CD4-positive, alpha-beta T cell treated with Interleukin-17A for 1 hour (primary cell): ENCODE results near the gene CD6.
"Not testable (repeated sequence)": the region's sequence is repeated elsewhere in the genome, so short reads cannot be mapped to it uniquely, and the experiment has no call there.

Source experiments
- DNase-seq: peaks from one replicate; pipeline ENCODE4 v3.0.0-alpha.2; 2020

CD6 gene

DNA sequence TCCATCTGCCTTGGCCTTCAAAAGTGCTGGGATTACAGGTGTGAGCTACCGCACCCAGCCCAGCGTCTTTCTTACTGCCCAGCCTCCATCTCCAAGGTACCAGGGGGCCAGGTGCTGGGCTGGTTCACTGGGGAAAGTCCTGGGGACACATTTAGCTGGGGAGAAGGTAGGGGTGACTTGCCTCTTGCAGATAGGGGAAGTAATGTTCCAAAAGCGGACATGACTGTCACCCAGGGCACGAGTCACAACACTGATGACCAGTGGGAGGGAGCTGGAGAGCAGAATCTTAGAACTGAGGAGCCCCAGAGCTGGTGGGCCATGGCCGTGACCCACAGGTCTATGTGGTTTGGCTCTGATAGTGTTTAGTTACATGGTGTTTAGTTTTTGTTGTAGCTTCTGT, 17.1 kb upstream of the CD6 start:
- DNase-seq: no peak

DNA sequence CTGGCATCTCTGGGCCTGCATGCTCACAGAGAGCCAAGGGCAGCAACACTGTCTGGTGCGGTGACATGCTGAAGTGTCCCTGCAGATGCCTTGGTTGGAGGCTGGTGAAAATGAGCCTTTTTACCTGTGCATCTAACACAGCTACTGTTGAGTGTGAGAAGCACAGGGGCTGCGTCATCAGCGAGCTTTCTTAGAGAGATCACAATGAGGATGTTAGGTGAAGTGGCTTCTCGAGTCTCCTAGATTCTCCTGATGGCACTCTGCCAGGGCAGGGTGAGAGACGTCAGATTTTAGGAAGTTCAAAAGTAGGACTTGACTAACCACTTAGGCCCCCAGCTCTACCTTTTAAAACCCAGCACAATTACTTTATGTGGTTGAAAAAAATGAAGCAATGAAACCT, 15.9 kb upstream of the CD6 start:
- peak; percentile 20 for DNase-seq

DNA sequence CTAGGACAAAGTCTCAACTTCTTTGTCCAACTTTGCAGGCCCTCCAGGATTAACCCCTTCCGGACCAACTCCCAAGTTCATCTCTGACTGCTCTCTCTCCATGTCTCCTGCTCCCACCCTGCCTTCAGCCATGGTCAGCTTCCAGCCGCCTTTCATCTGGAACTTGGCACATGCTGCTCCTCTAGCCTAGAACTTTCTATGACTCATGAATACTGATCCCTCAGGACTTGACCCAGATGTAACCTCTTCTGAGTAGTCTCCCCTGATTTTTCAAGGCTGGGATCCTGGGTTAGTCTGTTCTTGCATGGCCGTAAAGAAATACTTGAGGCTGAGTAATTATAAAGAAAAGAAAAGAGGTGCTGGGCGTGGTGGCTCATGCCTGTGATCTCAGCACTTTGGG, 14.3 kb upstream of the CD6 start:
- no peak for DNase-seq

DNA sequence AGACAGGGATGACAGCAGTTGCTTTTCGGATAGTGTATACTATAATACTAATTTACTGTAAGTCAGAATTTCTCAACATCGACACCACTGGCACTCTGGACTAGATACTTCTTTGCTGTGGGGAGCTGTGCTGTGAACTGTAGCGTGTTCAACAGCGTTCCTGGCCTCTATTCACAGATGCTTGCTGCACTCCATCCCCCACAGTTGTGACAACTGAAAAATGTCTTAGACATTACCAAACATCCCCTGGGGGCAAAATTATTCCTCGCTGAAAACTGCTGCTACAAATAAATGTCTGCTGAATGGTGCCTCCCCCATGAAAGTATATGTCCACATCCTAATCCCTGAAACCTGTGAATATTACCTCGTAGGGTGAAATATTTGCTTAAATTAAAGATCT, 12.0 kb upstream of the CD6 start:
- DNase-seq: no peak

DNA sequence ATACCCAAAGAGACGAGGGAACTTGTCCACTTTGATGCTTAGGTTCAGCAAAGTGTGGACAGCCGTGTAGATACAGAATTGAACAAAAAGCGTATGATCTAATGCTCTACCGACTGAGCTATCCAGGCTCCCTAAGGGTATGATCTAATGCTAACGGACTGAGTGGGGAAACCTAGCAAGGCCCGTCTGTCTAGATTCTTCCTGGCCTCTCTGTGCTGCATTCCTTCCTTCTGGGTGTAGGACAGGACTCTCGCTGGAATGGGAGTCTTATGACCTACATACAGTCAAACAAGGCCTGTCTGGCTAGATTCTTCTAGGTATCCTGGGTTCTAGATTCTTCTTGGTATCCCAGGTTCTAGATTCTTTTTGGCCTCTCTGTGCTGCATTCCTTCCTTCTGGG, 11.1 kb upstream of the CD6 start:
- DNase-seq: no peak

DNA sequence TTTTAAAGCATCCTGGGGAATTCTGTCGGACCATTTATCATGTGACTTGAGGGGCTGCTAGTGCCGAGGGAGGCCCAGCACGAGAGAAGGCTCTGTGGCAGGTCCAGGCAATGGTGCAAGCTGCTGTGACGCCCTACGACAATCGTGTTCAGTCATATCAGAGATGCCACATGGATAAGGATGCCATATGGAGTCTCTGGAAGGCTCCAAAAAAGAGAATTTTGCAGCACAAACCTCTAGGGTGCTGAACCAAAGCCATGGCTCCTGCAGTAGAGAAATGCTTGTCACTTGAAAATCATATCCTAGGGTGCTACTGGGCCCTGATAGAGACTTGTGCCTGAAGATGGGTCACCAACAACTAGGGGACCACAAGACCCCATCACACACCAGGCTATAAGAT, 6.7 kb upstream of the CD6 start:
- DNase-seq: no peak

DNA sequence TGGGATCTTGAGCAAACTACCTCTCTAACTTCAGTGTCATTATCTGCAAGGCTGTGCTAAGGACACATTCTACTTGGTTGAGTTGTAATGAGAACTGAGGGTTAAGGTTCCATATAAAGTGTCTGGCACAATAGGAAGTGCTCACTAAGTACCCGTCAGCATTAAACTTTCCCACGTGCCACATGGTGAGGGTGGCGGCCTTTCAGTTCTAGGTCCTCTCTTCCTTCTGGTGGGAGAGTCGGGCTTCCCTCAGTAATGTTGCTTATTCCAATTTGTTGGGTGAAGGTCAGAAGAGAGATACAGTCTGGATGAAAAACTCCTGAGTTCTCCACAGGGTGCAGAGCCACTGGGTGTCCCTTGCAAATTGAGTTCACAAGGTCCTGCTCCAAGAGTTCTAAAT, 4.6 kb upstream of the CD6 start:
- no peak for DNase-seq

DNA sequence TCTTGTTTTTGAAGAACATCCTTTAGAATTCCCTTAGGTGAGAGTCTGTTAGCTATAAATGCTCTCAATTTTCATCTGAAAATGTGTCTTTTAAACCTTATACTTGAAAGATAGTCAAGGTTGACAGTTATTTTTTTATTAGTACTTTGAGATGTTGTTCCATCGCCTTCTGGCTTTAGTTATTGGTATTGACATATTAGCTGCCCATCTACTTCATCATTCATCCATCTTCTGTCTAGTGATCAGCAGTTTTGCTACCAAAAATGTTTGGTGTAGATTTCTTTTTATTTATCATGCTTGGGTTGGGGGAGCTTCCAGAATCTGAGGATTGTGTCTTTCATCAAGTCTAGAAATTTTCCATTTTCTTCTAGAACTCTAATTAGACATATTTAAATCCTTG, 3.3 kb upstream of the CD6 start:
- DNase-seq: no peak

DNA sequence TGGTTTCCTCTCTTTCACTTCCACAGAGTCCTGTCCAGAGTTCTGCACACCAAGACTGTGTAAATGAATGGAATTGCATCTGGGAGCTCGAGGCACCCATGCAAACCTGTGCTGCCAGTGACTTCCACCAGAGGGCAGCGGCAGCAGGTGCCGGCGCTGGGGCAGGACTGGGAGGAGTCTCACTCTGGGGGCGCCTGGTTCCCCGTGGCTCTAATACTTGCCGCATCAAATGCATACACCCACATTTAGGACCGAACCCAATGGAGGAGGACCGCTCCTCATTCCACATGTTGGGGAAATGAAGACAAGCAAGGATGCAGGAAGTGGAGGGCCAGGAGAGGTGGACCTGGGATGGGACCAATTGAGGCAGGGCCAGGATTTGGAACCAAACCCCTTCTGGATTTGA, 1.1 kb upstream of the CD6 start:
- peak; percentile 85 for DNase-seq

DNA sequence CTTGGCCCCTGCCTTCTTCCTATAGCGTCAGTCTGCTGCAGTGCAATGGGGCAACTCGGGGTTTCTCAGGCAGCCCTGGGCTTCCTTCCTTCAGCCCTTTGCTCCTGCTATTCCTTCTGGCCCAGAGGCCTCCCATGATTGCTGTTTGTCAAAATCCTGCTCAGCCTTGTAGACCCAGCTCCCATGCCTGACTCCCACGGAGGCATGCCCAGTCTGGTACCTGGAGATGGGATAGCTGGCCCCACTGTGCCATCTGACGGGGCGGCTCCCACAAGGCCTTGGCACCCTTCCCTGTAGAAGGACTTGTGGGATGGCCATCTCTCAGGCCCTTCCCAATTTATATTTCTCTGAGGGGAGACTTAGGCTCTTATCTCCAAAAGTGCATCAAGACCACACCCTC, 590 bp upstream of the CD6 start:
- no peak for DNase-seq

DNA sequence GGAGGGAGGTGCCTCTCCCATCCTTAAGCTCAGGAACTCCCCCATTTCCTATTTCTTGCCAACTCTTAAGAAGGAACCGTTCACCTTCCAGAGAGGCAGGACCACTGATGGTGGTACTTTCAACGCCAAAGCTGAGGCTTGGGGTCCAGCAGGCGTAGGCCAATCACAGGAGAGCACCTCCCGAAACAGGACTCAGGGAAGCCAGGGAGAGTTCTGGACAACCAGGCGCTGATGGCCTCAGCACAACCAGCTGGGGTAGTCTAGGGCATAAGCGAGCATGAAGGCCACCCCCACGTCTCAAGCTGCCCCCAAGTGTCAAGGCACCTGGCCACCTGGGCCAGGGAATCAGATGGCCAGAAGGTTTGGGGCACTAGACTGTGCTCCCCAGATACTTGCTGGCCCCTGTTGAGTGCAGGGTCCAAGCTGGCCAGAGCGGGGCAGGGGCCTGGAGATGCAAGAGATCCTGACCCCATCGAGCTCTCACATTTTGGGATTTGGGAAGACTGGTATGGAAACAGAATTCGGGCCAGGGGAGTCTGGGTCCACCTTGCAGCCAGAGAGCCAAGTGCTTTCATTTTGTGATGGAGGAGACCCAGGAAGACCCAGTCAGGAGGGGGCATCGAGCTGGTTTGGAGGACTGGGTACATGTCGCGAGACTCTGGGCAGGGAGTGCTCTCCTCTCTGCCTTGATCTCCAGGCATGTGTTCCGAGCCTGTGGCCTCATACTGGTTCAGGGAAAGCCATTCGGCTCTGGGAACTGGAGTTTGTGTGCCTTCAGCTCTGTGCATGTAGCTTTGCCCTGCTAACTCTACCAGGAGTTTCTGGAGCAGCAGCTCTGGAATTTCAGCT, 926 bp downstream of the CD6 start:
- DNase-seq: peak; percentile 54

DNA sequence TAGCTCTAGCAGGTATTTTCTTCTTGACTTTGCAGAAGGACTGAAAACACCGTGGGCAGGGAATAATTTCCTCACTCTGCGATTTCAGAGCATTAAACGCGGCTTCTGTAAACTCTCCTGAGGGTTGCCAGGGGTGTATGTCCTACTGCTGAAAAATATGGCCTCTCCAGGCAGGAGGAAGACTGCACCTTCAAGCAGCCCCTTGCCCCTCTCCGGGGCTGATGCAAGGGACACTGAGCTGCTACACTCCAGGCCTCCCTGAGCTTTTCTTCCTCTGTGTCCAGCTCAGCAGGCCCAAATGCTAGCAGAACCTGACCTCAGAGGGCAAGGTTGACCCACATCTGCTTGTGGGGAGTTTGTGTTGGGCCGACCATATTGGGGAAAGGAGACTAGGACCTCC, 2.2 kb downstream of the CD6 start:
- DNase-seq: no peak

DNA sequence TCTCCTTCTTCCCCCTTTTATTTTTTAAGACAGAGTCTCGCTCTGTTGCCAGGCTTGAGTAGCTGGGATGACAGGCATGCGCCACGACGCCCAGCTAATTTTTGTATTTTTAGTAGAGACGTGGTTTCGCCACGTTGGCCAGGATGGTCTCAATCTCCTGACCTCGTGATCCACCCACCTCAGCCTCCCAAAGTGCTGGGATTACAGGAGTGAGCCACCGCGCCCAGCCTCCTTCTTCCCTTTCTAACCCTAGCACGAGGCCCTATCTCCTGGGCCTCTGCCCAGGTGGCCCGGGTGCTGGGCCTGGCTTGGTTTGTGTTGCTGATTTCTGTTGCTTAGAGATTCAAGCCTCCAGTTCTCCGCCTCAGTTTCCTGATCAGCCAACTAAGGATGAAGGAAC, 2.8 kb downstream of the CD6 start:
- DNase-seq: not testable (repeated sequence)

DNA sequence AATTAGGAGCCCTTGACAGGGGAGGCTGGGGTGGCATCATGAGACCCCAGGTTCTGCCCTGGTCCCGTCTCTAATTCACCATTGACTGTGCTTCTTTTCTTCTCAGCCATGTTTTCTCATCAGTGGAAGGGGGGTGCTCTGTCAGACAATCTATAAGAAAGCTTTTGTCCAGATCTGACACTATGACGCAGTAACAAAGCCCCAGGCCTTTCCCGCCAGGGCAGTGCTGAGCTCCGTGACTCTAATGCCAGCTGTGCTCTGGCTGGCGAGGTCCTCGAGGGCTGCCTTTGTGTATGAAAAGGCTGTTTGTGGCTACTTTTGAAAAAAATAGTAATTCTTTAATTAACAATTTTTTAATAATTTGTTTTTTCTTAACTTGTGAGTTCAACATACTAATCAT, 3.2 kb downstream of the CD6 start:
- DNase-seq: peak; percentile 52

DNA sequence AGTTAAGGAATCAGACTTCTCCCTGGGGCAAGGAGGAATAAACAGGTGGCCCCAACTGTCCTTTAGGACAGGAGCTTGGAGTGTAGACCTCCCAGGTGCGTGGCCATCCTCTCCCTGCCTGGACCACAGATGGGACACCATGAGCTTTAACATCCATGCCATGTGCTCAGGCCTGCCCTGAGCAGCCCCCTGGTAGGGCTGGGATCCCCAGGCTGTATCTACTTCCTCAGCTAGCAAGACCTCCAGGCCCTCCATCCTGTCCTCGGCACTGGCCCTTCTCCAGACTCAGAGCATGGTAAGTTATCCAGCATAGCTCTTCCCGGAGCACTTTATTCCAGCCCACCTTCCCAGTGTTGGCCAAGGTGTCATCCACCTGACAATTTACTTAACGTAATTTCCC, 5.7 kb downstream of the CD6 start:
- no peak for DNase-seq

DNA sequence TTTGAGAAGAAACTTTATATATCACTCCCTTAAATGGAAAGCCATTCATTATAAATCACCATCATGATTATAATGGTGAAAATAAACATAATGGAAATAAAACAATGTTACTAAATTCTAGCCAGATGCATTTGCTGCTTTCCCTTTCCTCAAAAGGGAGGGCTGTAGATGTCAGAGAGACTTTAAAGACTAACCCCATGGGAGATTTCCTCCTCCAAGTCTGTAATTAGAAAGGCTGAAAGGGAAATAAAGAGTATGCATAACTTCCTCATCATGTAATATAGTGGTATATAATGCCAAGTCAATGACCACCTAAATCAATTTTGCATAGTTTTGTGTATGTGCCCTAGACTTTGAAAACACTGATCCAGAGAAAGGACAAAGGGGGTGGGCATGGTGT, 6.4 kb downstream of the CD6 start:
- no peak for DNase-seq

DNA sequence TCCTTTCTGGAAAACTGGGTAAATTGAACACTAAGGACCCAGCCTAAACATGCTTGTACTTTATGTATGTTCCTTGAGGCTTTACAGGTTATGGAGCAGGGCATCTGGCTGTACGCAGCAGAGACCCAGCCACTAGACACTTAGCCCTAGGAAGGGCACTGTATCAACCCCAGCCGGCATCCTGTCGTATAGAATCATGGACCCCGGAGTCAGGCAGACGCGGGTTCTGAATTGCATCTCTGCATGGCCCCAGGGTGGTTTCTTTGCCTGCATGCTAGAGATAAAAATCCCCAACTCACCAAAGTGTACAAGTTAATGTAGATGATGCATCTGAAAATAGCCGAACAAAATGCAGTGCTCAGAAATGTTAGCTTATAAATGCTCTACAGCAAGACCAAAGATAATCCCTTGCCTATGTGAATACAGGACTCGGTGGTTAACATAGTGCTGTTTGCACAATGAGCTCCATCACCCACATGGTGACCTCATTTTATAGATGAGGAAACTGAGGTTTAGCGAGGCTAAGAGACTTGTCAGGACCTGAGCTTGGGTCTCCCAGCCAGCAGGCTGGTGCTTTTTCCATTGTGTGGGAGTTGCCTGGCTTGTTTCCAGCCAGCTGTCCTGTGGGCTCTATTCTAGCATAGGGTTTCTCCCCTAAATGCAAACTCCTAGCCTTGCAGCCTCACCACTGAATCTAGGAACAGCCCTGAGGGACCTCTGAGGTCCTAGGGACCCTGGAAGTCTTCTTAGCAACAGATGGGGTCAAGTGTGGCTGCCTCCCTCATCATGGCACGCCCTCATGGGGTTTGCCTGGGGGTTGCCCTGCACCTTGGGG, 7.3 kb downstream of the CD6 start:
- DNase-seq: peak; percentile 64

DNA sequence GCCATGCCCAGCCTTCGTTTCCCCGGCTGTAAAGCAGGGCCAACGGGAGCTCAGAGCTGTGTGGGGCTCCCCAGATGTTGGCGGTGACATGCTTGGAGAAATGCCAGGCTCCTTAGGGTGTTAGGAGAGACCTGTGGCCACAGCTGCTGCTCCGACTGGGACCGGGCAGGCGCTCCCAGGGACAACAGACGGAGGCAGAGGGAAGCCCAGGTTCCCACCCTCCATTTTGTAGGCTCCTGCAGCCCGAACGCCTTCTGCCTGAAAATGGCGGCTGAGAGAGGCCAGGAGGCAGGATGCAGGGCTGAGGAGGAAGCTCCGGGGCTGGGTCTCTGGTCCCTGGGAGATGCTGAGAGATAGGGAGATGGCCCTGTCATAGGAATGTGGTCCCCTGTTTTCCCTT, 10.0 kb downstream of the CD6 start:
- no peak for DNase-seq

DNA sequence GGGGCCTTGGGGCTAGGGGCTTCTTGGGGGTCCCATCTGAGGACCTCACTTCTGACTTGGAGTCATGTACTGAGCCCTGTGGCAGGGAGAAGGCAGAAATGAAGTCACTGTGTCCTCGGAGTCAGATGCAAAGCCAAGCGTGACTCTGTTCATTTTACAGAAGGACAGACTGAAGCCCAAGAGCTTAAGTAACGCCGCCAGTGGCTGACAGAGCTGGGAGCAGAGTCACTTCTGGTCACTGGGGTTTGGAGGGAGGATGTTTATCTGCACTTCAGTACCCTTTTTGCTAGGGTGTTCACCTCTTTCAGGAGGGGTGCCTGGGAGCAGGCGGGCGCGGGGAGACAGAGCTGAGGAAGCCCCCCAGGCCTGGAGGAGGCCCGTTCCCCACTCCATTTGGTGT, 10.7 kb downstream of the CD6 start:
- no peak for DNase-seq

DNA sequence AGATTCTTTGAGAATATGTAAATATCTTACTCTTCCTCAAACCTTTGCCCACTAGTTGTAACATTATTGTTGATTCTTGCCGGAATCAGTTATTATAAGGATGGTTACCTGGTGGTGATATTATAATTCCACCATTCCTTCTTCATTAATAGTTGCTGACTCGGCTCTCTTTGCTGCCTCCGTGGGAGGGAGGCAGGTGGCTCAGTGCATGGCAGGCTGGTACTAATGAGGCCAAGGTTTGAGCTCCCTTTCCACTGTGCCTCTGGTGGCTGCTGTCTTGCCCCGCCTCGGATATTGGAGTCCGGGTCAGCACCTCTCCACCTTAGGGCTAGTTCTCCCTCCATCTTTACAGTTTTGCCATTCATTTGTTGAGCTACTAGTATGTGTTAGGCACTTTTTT, 12.7 kb downstream of the CD6 start:
- DNase-seq: no peak

DNA sequence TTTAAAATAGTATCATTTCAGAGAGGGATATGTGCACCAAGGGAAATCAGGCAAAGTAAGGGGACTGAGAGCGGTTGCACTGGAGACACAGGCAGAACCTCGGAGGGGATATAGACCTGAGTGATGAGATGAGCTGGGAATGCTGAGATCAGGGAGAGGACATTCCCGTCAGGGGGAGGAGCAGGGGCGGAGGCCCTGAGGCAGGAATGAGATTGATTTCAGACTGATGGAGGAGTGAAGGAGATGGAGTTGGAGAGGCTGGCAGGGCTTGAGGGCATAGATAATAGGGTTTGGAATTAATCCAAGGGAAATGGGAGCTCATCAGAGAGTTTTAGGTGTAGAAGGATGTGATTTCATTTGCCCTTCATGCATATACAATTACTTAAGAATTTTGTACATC, 13.2 kb downstream of the CD6 start:
- DNase-seq: no peak

DNA sequence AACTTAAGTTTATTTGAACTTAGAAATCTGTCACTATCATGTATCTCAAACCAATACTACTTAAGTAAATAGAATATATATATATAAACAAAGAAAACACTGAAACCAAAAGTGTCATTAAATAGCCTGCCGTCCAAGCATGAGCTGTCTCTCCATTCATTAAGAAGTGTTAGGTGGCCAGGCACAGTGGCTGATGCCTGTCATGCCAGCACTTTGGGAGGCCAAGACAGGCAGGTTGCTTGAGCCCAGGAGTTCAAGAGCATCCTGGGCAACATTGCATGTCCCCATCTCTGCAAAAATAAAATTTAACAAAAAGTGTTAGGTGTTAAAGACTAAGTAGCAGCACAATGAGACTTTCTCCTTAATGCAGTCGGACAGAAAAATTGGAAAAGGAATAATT, 14.0 kb downstream of the CD6 start:
- DNase-seq: no peak

DNA sequence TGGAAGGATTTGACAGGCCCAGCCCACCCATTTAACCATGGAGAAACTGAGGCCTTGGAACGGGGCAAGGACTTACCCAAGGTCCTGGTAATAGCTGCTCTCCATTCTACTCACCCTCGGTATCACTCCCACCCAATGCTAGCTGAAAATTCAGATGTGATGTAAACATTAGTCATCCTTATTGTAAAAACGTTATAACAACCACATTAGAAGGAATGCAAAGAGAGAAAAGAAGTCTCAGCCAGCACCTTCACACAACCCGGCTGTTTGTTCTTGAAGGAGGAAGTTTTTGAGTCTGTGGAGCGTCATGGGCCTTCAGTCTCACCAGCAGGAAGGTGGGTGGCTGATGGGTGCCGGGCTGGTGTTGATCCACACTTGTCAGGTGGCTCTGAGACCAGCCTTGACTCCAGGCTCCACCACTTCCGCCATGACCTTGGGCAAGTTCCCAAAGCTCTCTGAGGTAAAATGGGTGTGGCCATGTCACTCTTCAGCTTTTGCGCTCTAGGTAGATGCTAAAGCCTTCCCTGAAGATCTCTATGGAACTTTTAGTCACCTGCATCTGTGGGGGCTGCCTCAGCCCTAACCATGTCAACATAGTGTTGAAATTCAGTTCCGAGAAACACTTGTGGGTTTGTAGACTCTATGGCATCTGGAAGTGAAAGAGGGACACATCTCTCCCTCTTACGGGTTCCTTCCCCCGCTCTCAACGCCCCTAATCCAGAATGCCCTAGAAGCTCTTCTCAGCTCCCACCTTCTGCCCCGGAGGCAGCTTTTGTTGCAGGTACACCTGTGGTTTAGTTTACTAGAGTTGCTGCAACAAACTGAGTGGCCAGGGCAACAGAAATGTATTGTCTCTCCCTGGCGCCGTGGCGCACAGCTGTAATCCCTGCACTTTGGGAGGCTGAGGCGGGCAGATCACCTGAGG, 14.8 kb downstream of the CD6 start:
- peak; percentile 94 for DNase-seq
